Measurements from ENCODE around the gene ZNF581.

ZNF581 gene

GRCh38 chr19:55633861-55634260 lies 9.6 kb upstream of the ZNF581 start:
- peak; percentile 32 to 46 for DNase-seq

- DNase-seq: no peak
Measured at GRCh38 chr19:55635334-55635717, 8.1 kb upstream of the ZNF581 start.

- DNase-seq: peak in 1 of 2 donors; percentile 17
Measured at GRCh38 chr19:55635856-55636440, 7.5 kb upstream of the ZNF581 start.

- no peak for DNase-seq
Measured at GRCh38 chr19:55636723-55637122, 6.7 kb upstream of the ZNF581 start.

- no peak for DNase-seq
Measured at GRCh38 chr19:55637534-55637933, 5.9 kb upstream of the ZNF581 start.

GRCh38 chr19:55638864-55639359 lies 4.5 kb upstream of the ZNF581 start:
- peak; percentile 63 for DNase-seq

GRCh38 chr19:55640043-55640576 lies 3.3 kb upstream of the ZNF581 start:
- DNase-seq: peak; percentile 50 to 65

GRCh38 chr19:55640577-55641425 lies 2.6 kb upstream of the ZNF581 start, which contains the start of gene ZNF580:
Gene ZNF580 (plus strand): TSS chr19:55641002. CDS start chr19:55642509, 1,507 bp downstream.
- DNase-seq: peak; percentile 39 to 55

GRCh38 chr19:55641426-55642152 lies 1.9 kb upstream of the ZNF581 start:
- no peak for DNase-seq

GRCh38 chr19:55642153-55643002 lies 1.1 kb upstream of the ZNF581 start:
- no peak for DNase-seq

- no peak for DNase-seq
Measured at GRCh38 chr19:55643887-55644176, 383 bp downstream of the ZNF581 start.

- DNase-seq: no peak
Measured at GRCh38 chr19:55644191-55644833, 863 bp downstream of the ZNF581 start.

GRCh38 chr19:55644842-55645511 lies 1.5 kb downstream of the ZNF581 start:
- DNase-seq: no peak

GRCh38 chr19:55645512-55645881 lies 2.0 kb downstream of the ZNF581 start:
- no peak for DNase-seq

GRCh38 chr19:55646889-55647731 lies 3.7 kb downstream of the ZNF581 start:
- DNase-seq: no peak

GRCh38 chr19:55647732-55648584 lies 4.5 kb downstream of the ZNF581 start, which contains the start of gene CCDC106:
Gene CCDC106 (plus strand): TSS chr19:55648212. CDS start chr19:55649047, 835 bp downstream.
- peak; percentile 49 to 58 for DNase-seq

- DNase-seq: no peak
Measured at GRCh38 chr19:55648585-55649267, 5.3 kb downstream of the ZNF581 start.

Data from inflammatory macrophage (primary cell).